A673 (cell line): ENCODE results near the gene CBL. TPM values are rescaled to one million over a fixed set of nuclear protein-coding genes. Genes with fewer than 3 reads are reported as not detected.

Experiments used
- BruUV-seq: library from RNA; stranded (reverse); fragments of 400-500 nt; replicated peaks from 2 replicates; lab custom pipeline; 2021; lab: Mats Ljungman, UMichigan
- CTCF ChIA-PET: fragments of 300-600 bp; sonication (Branson Sonifier 250); formaldehyde crosslinking; loops from one replicate; lab custom pipeline; 2022; ENCODE audit warnings: antibody characterized with exemption; lab: Charles Lee
- POLR2A ChIA-PET: fragments of 300-600 bp; sonication (Branson Sonifier 250); formaldehyde crosslinking; loops from one replicate; lab custom pipeline; 2022; ENCODE audit warnings: antibody characterized with exemption; ENCODE audit not compliant: low non-redundant PET; lab: Charles Lee
- DNase-seq: peaks from one replicate; pipeline ENCODE4 v3.0.0-alpha.2; 2015; ENCODE audit warnings: low spot score
- H3K27ac ChIP-seq: fragments of 200-600 bp; sonication (generic); 2 replicates; pipeline ENCODE4 v1.5.1; 2016; ENCODE audit warnings: mixed run types, low read depth, mild to moderate bottlenecking, mixed read lengths, antibody characterized with exemption, low read length; ENCODE audit not compliant: poor library complexity, severe bottlenecking
- H3K27me3 ChIP-seq: fragments of 200-600 bp; sonication (generic); replicated peaks from 2 replicates; pipeline ENCODE4 v1.6.1; 2017; ENCODE audit warnings: mixed run types, low read depth, mild to moderate bottlenecking, mixed read lengths, antibody characterized with exemption, low read length; ENCODE audit not compliant: insufficient read depth, poor library complexity
- H3K36me3 ChIP-seq: fragments of 200-600 bp; sonication (generic); 2 replicates; pipeline ENCODE4 v1.6.1; 2016; ENCODE audit warnings: mixed run types, mild to moderate bottlenecking, mixed read lengths, antibody characterized with exemption, low read length; ENCODE audit not compliant: insufficient read depth, poor library complexity, severe bottlenecking
- H3K4me1 ChIP-seq: fragments of 200-600 bp; sonication (generic); 2 replicates; pipeline ENCODE4 v1.6.1; 2017; ENCODE audit warnings: mixed run types, mild to moderate bottlenecking, mixed read lengths, antibody characterized with exemption, low read length; ENCODE audit not compliant: insufficient read depth, poor library complexity, severe bottlenecking
- H3K4me3 ChIP-seq: fragments of 200-600 bp; sonication (generic); 2 replicates; pipeline ENCODE4 v1.5.1; 2016; ENCODE audit warnings: low read depth, mixed run types, mild to moderate bottlenecking, mixed read lengths, low read length; ENCODE audit not compliant: poor library complexity, severe bottlenecking
- H3K9me3 ChIP-seq: fragments of 200-600 bp; sonication (generic); 2 replicates; pipeline ENCODE4 v1.6.1; 2016; ENCODE audit warnings: mixed run types, low read depth, mild to moderate bottlenecking, mixed read lengths, antibody characterized with exemption, low read length; ENCODE audit not compliant: poor library complexity, severe bottlenecking
- EZH2 ChIP-seq: fragments of 200-600 bp; sonication (generic); IDR thresholded peaks from 2 replicates; pipeline ENCODE4 v1.6.1; 2017; ENCODE audit warnings: borderline replicate concordance, low read depth, mild to moderate bottlenecking, mixed read lengths, antibody characterized with exemption, low read length; ENCODE audit not compliant: poor library complexity, severe bottlenecking
- intact Hi-C: fragments of 100-400 bp; cut with micrococcal nuclease; formaldehyde crosslinking; loops from one replicate; pipeline ENCODE4 v1.10.0; 2022; ENCODE audit not compliant: unreplicated experiment
- total RNA-seq: library from RNA; stranded (reverse); gene quantifications from 2 replicates; pipeline ENCODE4 v1.2.3, GENCODE V29; 2021
- TF ChIP-seq, protein P1 (sequence below): fragments of 300-800, 200-600 bp; sonication (generic); conservative IDR thresholded peaks from 2 replicates; pipeline ENCODE4 v1.5.1; 2017; ENCODE audit warnings: low read depth, mild to moderate bottlenecking, antibody characterized with exemption, low read length, moderate library complexity, mixed read lengths

The CBL gene
- total RNA-seq, 1 experiment from 2014 or later, result 40.7 TPM

DNA sequence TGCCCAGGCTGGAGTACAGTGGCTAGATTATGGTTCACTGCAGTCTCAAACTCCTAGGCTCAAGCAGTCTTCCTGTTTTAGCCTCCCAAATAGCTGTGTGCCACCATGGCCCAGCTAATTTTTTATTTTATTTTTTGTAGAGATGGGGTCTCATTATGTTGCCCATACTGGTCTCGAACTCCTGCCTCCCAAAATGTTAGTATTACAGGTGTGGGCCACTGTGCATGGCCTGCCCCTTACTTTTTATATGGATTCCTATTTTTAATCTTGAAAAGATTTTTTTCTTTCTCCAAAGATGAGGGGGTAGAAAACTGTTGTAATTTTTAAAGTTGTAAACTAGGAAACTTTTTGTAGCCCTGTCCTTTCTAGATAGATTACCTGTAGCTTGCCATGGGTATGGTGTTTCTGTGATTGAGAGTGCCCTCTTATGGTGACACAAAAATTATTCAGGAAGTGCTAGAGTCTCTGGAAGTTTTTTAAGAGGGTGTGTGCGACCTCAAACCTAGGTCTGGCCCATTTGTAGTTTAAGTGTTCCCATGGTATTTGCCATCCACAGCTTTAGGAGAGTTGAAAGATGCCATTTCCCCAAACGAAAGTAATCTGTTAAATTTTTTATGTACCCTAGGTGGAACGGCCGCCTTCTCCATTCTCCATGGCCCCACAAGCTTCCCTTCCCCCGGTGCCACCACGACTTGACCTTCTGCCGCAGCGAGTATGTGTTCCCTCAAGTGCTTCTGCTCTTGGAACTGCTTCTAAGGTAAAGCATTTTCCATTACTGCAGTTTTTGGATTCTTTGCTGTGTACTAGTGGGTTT is 78.4 kb downstream of the CBL start:
- no peak for TF ChIP-seq EZH2
- TF ChIP-seq, protein P1, sequence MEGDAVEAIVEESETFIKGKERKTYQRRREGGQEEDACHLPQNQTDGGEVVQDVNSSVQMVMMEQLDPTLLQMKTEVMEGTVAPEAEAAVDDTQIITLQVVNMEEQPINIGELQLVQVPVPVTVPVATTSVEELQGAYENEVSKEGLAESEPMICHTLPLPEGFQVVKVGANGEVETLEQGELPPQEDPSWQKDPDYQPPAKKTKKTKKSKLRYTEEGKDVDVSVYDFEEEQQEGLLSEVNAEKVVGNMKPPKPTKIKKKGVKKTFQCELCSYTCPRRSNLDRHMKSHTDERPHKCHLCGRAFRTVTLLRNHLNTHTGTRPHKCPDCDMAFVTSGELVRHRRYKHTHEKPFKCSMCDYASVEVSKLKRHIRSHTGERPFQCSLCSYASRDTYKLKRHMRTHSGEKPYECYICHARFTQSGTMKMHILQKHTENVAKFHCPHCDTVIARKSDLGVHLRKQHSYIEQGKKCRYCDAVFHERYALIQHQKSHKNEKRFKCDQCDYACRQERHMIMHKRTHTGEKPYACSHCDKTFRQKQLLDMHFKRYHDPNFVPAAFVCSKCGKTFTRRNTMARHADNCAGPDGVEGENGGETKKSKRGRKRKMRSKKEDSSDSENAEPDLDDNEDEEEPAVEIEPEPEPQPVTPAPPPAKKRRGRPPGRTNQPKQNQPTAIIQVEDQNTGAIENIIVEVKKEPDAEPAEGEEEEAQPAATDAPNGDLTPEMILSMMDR, result peak; percentile 67
- no peaks in the 10 kb centered on the region for H3K4me1 ChIP-seq
- POLR2A ChIA-PET, result no interaction called here
- intact Hi-C loops, result no loop called here
- peak; percentile 54 for DNase-seq
- no peaks in the 10 kb centered on the region for H3K9me3 ChIP-seq
- CTCF ChIA-PET, result interaction anchor here (0.5 to 1.3 kb wide), 4 partner anchors 48 to 88 kb away, joined by 3 to 7 read pairs (median 4); partner anchors contain the start of gene CBL
- no peak overlapping the region for H3K4me3 ChIP-seq
- no peaks in the 10 kb centered on the region for H3K27me3 ChIP-seq
- peaks cover 12% of the 10 kb centered on the region for H3K36me3 ChIP-seq
- BruUV-seq, result no TSS peak
- H3K27ac ChIP-seq, result no peak overlapping the region

DNA sequence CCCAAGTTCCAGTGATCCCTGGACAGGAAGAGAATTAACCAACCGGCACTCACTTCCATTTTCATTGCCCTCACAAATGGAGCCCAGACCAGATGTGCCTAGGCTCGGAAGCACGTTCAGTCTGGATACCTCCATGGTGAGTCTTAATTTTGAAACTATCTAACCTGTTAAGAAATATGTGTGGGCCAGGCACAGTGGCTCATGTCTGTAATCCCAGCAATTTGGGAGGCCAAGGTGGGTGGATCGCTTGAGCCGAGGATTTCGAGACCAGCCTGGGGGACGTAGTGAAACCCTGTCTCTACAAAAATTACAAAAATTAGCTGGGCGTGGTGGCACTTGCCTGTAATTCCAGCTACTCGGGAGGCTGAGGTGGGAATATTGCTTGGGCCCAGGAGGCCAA is 79.3 kb downstream of the CBL start:
- CTCF ChIA-PET, result interaction anchor here (1.3 kb wide), 1 partner anchor 79 kb away, joined by 7 read pairs; the partner anchor contains the start of gene CBL
- no peaks in the 10 kb centered on the region for H3K27me3 ChIP-seq
- peaks cover 12% of the 10 kb centered on the region for H3K36me3 ChIP-seq
- no peak overlapping the region for H3K27ac ChIP-seq
- TF ChIP-seq, protein P1, result no peak
- no peak for TF ChIP-seq EZH2
- H3K9me3 ChIP-seq, result no peaks in the 10 kb centered on the region
- H3K4me1 ChIP-seq, result no peaks in the 10 kb centered on the region
- H3K4me3 ChIP-seq, result no peak overlapping the region
- POLR2A ChIA-PET, result no interaction called here
- no TSS peak for BruUV-seq
- intact Hi-C loops, result no loop called here
- DNase-seq, result no peak

DNA sequence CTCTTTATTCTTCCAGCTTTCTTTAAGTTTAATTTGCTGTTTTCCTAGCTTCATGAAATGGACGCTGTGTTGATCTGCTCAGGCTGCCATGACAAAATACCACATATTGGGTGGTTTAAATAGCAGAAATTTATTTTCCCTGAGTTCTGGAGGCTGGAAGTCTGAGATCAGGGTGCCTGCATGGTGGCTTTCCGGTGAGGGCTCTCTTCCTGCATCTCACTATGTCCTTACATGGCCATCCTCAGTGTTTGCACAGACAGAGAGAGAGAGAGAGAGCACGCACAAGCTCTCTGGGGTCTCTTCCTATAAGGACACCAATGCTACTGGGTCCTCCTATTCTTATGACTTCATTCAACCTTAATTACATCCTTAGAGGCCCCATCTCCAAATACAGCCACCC is 82.1 kb downstream of the CBL start:
- Histone ChIP-seq H3K27ac (no peak overlapping the region), H3K27me3 (no peaks in the 10 kb centered on the region), H3K36me3 (peaks cover 16% of the 10 kb centered on the region), H3K4me3 (no peak overlapping the region), H3K4me1 (no peaks in the 10 kb centered on the region), H3K9me3 (peaks cover 8% of the 10 kb centered on the region)
- CTCF ChIA-PET, result no interaction called here
- DNase-seq, result no peak
- no TSS peak for BruUV-seq
- intact Hi-C loops, result no loop called here
- POLR2A ChIA-PET, result no interaction called here
- TF ChIP-seq EZH2, result no peak
- TF ChIP-seq, protein P1, result no peak
